HEK293T (cell line): ENCODE measurements around the gene NFIX.

Source experiments
- CTCF ChIA-PET: fragments of 350-600 bp; formaldehyde crosslinking; extraction: SDS; loops from one replicate; lab custom pipeline; 2021; ENCODE audit warnings: antibody characterized with exemption, inconsistent platforms; lab: Yijun Ruan, JAX
- POLR2A ChIA-PET: fragments of 350-600 bp; formaldehyde crosslinking; extraction: SDS; loops from one replicate; lab custom pipeline; 2020; ENCODE audit warnings: antibody characterized with exemption, inconsistent platforms; lab: Yijun Ruan, JAX
- DNase-seq: peaks from one replicate; pipeline ENCODE4 v3.0.0; 2012; ENCODE audit warnings: mixed read lengths; ENCODE audit errors: extremely low spot score
- ARNT ChIP-seq: fragments of 450-650 bp; IDR thresholded peaks from 2 replicates; pipeline ENCODE4 v1.6.1; 2017; ENCODE audit warnings: mild to moderate bottlenecking
- BHLHE40 ChIP-seq: fragments of 450-650 bp; IDR thresholded peaks from 2 replicates; pipeline ENCODE4 v1.6.1; 2016; ENCODE audit warnings: mild to moderate bottlenecking, moderate library complexity, borderline replicate concordance
- CTBP1 ChIP-seq: fragments of 450-650 bp; IDR thresholded peaks from 2 replicates; pipeline ENCODE4 v1.6.1; 2016; ENCODE audit warnings: borderline replicate concordance
- ELF4 ChIP-seq: fragments of 450-650 bp; IDR thresholded peaks from 2 replicates; pipeline ENCODE4 v1.6.1; 2017; ENCODE audit warnings: antibody characterized with exemption
- FOXA1 ChIP-seq: fragments of 450-650 bp; IDR thresholded peaks from 2 replicates; pipeline ENCODE4 v1.6.1; 2016; ENCODE audit warnings: mild to moderate bottlenecking
- FOXK2 ChIP-seq: fragments of 450-650 bp; IDR thresholded peaks from 2 replicates; pipeline ENCODE4 v1.6.1; 2016; ENCODE audit warnings: mild to moderate bottlenecking
- FOXM1 ChIP-seq: fragments of 450-650 bp; IDR thresholded peaks from 2 replicates; pipeline ENCODE4 v1.6.1; 2017; ENCODE audit warnings: mild to moderate bottlenecking, borderline replicate concordance
- HDGF ChIP-seq: fragments of 450-650 bp; IDR thresholded peaks from 2 replicates; pipeline ENCODE4 v1.6.1; 2017; ENCODE audit warnings: antibody characterized with exemption, borderline replicate concordance
- L3MBTL2 ChIP-seq: fragments of 450-650 bp; conservative IDR thresholded peaks from 2 replicates; pipeline ENCODE4 v1.6.1; 2016; ENCODE audit warnings: mild to moderate bottlenecking
- LEF1 ChIP-seq: fragments of 450-650 bp; IDR thresholded peaks from 2 replicates; pipeline ENCODE4 v1.6.1; 2017; ENCODE audit warnings: mild to moderate bottlenecking, borderline replicate concordance
- NFRKB ChIP-seq: fragments of 450-650 bp; IDR thresholded peaks from 2 replicates; pipeline ENCODE4 v1.6.1; 2016; ENCODE audit warnings: mild to moderate bottlenecking, moderate library complexity
- SP1 ChIP-seq: fragments of 450-650 bp; IDR thresholded peaks from 2 replicates; pipeline ENCODE4 v1.6.1; 2017
- SUZ12 ChIP-seq: fragments of 450-650 bp; IDR thresholded peaks from 2 replicates; pipeline ENCODE4 v1.6.1; 2016; ENCODE audit warnings: mild to moderate bottlenecking
- TARDBP ChIP-seq: fragments of 450-650 bp; IDR thresholded peaks from 2 replicates; pipeline ENCODE4 v1.6.1; 2016
- ZNF384 ChIP-seq: fragments of 450-650 bp; IDR thresholded peaks from 2 replicates; pipeline ENCODE4 v1.6.1; 2016
- TF ChIP-seq, protein P1 (sequence below): fragments of 450-650 bp; IDR thresholded peaks from 2 replicates; pipeline ENCODE4 v1.6.1; 2016

The NFIX gene

DNA sequence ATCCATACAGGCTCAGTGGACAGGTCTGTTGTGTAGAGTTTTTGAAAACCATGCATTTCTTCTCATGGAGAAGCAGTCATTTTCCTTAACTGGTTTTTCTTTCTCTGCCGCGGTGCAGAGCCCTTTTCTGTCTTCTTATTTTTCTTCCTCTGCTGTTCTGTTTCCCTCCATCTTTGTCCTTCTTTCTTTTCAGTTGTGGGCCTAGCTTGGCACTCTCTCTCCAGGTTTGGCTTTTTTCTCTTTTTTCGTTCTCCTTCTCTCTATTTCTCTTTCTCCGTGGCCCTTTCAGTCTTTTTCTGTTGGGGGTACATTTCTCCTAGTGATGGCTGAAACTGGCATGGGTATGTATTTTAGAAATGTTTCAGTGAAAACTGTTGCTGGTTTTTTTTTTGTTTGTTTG lies 24.1 kb downstream of the NFIX start:
- TF ChIP-seq FOXK2: no peak
- TF ChIP-seq SP1: no peak
- no peak for DNase-seq
- ChIA-PET POLR2A (no interaction called here), CTCF (no interaction called here)

GRCh38 chr19:13020002-13020414 lies 24.7 kb downstream of the NFIX start:
- no peak for DNase-seq
- POLR2A ChIA-PET: no interaction called here
- TF ChIP-seq, protein P1, sequence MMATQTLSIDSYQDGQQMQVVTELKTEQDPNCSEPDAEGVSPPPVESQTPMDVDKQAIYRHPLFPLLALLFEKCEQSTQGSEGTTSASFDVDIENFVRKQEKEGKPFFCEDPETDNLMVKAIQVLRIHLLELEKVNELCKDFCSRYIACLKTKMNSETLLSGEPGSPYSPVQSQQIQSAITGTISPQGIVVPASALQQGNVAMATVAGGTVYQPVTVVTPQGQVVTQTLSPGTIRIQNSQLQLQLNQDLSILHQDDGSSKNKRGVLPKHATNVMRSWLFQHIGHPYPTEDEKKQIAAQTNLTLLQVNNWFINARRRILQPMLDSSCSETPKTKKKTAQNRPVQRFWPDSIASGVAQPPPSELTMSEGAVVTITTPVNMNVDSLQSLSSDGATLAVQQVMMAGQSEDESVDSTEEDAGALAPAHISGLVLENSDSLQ: no peak
- TF ChIP-seq ARNT (no peak), NFRKB (no peak), CTBP1 (no peak), TARDBP (no peak)
- CTCF ChIA-PET: no interaction called here

DNA sequence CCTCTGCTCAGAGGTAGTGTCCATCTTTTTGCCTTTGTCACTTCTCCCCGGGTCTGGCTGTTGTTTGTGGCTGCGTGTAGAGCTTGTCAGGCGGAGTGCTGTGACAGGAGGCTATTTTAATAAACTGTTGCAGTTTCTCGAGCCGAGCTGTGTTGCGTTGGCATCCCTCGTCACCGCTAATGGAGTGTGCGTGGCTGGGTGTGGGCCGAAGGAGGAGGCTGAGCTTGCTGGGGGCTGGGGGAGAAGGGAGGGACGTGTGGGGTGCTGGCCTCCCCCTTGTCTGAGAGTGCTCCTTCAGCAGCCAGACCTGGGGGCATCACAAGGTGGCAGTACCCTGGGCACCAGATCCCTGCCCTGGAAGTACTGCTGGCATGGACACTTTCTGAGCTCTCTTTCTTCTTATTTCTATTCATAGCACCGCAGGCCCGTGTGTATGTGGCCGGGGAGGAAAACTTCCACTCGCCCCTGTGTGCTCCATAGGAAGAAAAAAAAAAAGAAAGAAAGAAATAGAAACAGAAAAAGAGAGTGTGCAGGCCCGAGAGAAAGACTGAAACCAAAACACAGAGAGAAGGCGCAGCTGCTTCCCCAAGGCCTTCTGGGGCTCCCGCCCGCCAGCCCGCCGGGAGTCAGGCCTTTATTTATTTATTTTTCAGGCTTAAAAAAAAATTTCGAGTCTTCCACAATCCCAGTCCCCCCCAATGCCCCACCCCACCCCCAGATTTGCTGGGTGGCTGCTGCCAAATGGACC lies 27.0 kb downstream of the NFIX start:
- CTCF ChIA-PET: interaction anchor here (1.3 to 1.9 kb wide), 3 partner anchors 11 to 45 kb away, joined by 3 to 8 read pairs (median 4); no protein-coding TSS in a partner anchor
- TF ChIP-seq BHLHE40 (no peak), HDGF (no peak), FOXA1 (no peak), ZNF384 (no peak), ELF4 (no peak), SP1 (no peak), TARDBP (no peak), L3MBTL2 (no peak), FOXK2 (no peak), FOXM1 (no peak), SUZ12 (no peak)
- TF ChIP-seq, protein P1: no peak
- DNase-seq: no peak
- POLR2A ChIA-PET: interaction anchor here (1.0 to 1.2 kb wide), 3 partner anchors 9 to 76 kb away, joined by 3 to 5 read pairs (median 3); partner anchors contain the start of gene RAD23A

DNA sequence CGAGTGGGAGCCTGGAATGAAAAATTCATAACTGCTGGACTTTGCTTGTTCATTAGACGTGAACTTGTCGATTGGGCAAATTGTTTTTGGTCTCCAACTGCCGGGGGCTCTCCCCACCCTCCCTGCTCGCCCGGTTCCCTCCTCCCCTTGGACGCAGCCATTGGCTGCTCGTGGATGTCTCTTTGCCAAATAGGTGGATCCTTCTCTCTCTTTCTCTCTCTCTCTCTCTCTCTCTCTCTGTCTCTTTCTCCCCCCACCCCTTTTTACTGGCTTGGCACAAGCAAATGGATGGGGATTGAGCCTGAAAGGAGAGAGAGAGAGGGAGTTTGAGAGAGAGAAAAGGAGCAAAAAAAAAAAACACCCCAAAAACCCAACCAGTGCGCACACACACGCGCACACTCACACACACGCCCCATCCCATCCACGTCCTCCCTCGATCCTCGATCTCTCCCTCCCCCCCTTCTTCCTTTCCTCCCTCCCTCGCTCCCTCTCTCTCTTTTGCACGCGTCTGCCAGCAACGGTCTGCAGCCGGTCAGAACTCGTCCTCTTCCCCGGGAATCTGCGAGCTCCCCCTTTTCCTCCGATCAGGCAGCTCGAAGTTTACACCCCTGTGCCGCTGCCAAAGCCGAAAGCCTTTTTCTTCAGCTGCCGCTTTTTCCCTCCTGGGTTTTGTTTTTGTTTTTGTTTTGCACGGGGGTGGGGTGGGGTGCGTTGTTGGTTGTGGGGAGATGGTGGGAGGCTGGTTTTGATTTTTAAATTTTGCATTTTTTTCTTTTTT lies 27.8 kb downstream of the NFIX start:
- TF ChIP-seq L3MBTL2: peak; percentile 89
- TF ChIP-seq CTBP1: no peak
- TF ChIP-seq ELF4: no peak
- no peak for TF ChIP-seq ZNF384
- TF ChIP-seq SUZ12: no peak
- no peak for TF ChIP-seq NFRKB
- no peak for TF ChIP-seq FOXM1
- TF ChIP-seq HDGF: no peak
- TF ChIP-seq SP1: no peak
- ChIA-PET CTCF (interaction anchor here (0.7 to 1.9 kb wide), 4 partner anchors 10 to 38 kb away, joined by 3 to 8 read pairs (median 6); no protein-coding TSS in a partner anchor), POLR2A (no interaction called here)
- peak; percentile 52 for DNase-seq

GRCh38 chr19:13023656-13024055 lies 28.4 kb downstream of the NFIX start:
- TF ChIP-seq SUZ12 (no peak), CTBP1 (no peak), TARDBP (no peak), FOXK2 (no peak), BHLHE40 (no peak), ZNF384 (no peak), SP1 (no peak), ARNT (no peak), L3MBTL2 (no peak), LEF1 (no peak), ELF4 (no peak), HDGF (no peak)
- TF ChIP-seq, protein P1: no peak
- ChIA-PET POLR2A (interaction anchor here (1.0 kb wide), 1 partner anchor 10 kb away, joined by 3 read pairs; no protein-coding TSS in a partner anchor), CTCF (interaction anchor here (0.7 to 1.1 kb wide), 2 partner anchors 10 to 38 kb away, joined by 3 to 8 read pairs; no protein-coding TSS in a partner anchor)
- DNase-seq: no peak

GRCh38 chr19:13024126-13024950 lies 29.1 kb downstream of the NFIX start:
- TF ChIP-seq CTBP1 (no peak), FOXK2 (no peak), BHLHE40 (no peak), L3MBTL2 (no peak), FOXA1 (no peak), ARNT (no peak), ELF4 (no peak), LEF1 (no peak), SUZ12 (no peak), TARDBP (no peak), ZNF384 (no peak), FOXM1 (no peak), NFRKB (no peak), HDGF (no peak), SP1 (no peak)
- TF ChIP-seq, protein P1: no peak
- ChIA-PET POLR2A (interaction anchor here (1.0 kb wide), 1 partner anchor 11 kb away, joined by 3 read pairs; no protein-coding TSS in a partner anchor), CTCF (interaction anchor here (1.1 kb wide), 1 partner anchor 9 kb away, joined by 8 read pairs; no protein-coding TSS in a partner anchor)
- no peak for DNase-seq
